ENCODE results near the gene PSD4.

The PSD4 gene

DNA sequence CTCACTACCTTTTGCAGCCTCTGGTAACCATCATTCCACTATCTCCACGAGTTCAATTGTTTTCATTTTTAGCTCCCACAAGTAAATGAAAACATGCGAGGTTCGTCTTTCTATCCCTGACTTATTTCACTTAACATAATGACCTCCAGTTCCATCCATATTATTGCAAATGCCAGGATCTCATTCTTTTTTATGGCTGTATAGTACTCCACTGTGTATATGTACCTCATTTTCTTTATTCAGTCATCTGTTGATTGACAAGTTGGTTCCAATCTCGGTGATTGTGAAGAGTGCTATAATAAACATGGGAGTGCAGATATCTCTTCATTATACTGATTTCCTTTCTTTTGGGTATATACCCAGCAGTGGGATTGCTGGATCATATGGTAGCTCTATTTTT is 29.5 kb upstream of the PSD4 start:
- no peak for DNase-seq

GRCh38 chr2:113148606-113149552 is 24.9 kb upstream of the PSD4 start:
- DNase-seq = no peak

DNA sequence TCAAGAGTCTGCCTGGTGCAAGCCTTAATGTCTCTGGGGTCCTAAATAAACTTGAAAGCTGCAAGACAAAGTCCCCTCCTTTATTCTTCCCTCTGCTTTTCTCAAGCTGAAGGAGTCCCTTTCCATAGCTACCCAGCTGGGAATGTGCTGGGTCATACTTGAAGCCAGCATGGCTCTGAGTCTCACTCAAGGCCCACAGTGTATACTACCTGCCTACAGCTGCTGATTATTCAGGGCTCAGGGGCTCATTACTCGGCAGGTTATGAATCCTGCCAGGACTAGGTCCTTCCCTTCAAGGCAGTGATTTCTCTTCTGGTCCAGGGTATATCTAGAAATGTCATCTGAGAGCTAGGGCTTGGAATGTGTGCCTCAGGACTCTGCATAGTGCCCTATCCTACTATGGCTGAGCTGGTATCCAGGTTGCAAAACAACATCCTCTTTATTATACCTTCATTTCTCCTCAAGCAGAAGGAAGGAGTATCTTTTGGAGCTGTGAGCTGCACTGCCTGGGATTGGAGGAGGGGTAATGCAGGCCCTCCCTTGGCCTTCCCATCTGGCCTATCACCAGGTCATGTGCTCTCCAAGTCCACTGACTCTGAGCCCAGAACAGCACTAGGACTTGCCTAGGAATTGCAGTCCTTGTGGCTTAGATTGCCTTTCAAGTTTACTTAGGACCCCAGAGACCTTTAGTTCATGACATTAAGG is 24.1 kb upstream of the PSD4 start:
- no peak for DNase-seq

- DNase-seq = no peak
These were observed 23.5 kb upstream of the PSD4 start for GRCh38 chr2:113150258-113150601.

GRCh38 chr2:113155331-113155730 is 18.4 kb upstream of the PSD4 start:
- DNase-seq = no peak

DNA sequence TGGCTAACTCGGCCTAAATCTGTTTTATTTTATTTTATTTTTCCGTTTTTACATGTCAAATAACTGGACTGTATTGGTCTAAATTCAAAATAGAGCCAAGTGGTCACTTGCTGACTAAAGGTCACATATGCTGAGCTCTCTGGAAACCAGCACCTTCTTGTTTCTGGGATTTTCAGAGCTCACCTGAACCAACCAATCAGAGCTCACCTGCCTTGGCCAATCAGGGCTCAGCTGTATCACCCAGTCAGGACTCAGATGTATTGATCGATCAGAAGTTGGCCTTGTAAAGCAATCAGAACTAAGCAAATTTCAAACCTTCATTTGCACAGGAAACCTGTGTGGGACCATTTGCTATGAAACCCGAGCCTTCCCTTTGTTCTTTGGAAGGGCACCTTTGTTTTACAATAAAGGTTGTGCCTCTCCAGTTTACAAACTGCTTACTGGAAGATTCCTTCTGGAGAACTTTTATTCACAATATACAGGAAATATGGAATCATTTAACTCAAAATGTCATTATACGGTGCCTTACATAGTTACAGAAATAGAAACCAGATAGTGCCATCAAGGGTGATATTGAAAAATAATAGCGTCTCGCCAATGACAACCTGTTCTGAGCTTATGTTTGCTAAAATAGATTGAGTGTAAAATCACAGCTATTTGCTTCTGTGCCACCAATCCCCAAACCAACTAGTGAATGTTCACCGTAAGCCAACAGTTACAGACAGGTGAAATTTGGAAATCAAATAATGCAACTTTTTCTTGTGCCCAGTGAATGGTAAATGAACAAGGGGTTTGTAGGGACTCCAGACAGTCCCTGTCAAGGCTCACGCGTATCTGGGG is 17.3 kb upstream of the PSD4 start:
- DNase-seq = no peak

DNA sequence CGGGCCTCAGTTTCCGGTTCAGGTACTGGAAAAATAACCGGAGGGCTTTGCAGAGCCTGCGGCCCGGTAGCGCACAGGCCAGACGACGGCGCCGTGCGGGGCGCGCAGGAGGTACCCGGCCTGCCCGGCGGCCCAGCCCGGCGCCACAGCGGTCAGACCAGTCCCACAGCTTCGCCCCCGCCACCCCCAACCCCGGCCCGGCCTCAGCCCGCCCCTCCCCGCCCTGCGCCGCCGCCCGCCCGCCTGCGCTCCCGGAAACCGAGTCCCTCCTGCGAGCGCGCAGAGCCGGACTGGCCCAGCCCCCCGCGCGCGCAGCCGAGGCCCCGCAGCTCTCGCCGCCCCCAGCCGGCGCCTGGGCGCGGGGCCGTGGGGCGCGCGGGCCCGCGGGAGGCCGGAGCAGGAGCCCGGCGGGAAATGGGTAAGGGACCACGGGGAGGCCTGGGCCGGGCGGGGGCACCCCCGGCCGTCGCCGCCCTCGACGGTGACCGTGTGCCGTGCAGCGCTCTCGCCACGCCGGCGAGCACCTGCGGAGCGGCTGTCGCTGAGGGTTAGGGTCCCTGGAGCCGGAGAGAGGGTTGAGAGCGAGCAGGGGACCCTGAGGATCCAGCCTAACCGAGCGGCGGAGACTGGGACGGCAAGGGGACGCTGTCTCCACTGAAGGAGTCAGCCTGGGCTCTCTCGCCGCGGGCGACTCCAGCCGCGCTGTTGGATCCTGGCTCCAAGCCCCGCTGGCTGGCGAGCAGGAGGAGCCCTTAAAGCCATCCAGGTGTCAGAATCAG is 16.5 kb upstream of the PSD4 start:
- DNase-seq = no peak

- no peak for DNase-seq
These were observed 15.6 kb upstream of the PSD4 start for GRCh38 chr2:113157897-113158753.

DNA sequence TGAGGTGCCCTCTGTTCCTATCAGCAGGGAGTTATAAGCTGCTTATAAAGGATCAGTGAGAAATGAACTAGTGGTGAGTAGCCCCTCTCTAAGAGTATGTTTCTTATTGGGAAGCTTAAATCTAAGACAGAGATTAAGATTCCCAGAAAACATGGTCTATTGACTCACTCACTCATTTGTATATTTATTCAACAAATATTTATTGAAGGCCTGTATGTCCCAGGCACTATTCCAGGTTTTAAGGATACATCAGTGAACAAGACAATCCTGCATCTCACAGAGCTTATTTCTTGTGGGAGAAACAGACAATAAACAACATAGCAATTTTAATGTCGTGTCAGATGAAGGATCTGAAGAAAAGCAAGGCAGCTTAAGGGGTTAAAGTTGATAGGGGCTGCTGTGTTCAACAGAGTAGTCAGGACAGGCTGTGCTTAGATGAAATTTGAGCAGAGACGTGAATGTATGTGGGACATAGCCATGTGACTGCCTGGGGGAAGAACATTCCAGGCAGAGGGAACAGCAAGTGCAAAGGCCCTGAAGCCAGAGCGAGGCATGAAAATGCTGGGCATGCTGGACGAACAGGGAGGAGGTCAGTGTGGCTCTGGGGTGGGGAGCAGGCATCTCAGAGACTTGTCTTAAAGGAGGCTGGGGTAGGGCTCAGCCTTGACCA is 14.8 kb upstream of the PSD4 start:
- no peak for DNase-seq

DNA sequence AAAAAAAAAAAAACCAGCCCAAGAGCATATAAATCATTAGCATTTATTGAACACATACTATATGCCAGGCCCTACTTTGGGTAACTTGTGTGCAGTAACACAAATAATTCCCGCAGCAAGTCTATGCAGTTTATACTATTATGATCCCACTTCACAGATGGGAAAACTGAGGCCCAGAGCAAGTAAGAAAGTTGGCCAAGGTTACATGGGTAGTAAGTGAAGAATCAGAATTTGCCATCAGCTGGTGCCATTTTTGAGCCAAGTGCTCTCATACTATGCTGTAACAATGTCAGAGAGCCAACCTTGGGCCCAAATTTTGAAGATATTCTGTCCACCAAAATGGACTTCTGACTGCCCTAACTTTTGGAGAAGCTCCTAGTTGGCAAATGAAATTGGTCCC is 13.5 kb upstream of the PSD4 start:
- no peak for DNase-seq

DNA sequence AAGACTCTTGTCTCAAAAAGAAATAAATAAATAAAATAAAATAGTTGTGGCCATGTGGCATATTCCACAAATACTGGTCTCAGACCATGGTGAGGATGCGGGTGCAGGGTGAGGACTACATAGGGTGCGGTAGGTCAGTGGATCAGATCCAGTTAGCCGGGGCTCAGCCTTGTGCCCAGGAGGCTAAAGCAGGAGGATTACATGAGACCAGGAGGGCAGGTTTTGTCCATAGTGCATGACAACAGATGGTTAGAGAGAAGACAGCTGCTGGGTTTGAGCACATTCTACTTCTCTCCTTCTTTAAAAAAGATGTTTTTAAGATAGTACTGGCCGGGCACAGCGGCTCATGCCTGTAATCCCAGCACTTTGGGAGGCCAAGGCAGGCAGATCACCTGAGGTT is 12.8 kb upstream of the PSD4 start:
- no peak for DNase-seq

- no peak for DNase-seq
These were observed 11.6 kb upstream of the PSD4 start for GRCh38 chr2:113162173-113162572.

- DNase-seq = no peak
These were observed 10.9 kb upstream of the PSD4 start for GRCh38 chr2:113162869-113163268.

DNA sequence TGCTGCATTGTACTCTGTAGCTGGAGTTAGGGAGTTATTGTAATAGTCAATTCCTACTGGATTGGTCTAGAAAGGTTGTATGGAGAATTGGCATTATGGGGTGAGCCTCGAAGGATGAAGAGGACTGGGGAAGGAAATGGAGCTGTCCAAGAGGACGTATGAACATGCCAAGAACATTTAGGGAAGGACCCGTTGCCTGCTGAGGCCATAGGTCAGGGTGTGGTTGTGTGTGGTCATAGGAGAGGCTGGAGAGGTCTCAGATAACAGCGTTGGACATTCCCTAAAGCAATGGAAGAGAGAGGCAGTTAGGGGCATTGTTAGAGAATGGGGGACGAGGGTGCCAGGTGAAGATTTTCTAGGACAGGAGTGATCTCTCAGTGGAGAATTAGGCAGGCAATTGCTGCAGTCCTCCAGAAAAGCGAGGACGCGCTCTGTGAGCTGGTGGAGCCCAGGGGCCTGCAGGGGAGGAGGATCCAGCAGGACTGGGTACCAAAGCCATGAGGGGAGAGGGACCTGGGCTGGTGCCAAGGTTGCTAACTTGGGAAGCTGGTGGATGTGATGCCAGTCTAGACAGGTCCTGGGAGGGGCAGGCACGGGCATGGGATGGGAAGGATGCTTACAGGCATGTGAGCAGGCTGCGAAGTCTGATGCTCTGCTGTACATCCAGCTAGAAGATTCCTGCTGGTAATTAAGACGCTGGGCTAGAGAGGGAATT is 9.4 kb upstream of the PSD4 start:
- no peak for DNase-seq

DNA sequence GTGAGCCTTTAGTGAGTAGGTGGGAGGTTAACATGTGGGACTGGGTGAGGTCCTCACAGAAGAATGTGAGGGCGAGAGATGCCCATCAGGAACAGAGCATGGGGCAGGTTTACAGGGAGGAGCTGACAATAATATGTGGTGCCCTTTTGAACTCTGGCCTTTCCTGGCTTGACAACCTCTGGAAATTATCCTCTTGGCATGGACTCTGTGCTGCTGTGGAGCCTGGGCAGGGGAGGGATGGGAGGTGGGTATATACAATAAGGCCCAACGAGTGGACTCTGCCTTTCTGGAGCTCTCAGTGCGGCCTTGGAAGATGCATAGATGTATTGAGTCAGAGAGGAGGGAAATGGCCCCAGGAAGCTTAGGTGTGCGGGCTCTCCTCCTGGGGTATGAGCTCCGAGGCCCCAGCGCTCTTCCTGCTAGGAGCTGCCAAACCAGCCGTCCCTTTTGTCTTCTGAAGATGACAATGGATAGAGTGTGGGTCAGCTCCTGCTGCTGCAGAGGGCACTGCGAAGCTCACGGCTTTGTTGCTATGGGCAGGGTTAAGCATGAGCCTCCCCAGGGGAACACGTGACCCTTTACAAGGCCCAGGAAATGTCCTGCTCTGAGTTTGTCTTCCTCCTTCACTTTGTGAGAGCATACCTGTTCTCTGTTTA is 8.7 kb upstream of the PSD4 start:
- DNase-seq = no peak

GRCh38 chr2:113166187-113166645 is 7.6 kb upstream of the PSD4 start:
- DNase-seq = no peak

GRCh38 chr2:113167115-113167932 is 6.4 kb upstream of the PSD4 start:
- DNase-seq = peak; percentile 25

DNA sequence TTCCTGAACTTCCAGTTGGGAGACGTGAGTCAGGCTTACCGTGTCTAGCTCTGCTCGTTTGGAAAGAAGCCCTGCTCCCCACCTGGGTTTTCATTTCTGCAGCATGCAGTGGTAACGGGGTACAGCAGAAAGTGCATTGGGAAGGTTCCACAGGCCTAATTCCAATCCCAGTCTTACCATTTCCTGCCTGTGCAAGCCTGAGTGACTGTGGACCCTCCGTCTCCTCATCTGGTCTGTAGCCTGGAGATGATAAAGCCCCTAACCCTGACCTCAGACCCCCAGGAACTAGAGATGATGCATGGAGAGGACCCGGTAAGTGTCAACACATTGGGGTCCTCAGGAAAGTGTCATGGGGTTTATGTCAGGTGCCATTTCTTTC is 5.8 kb upstream of the PSD4 start:
- DNase-seq = no peak

GRCh38 chr2:113169002-113169530 is 4.7 kb upstream of the PSD4 start:
- no peak for DNase-seq
